SK-N-SH (cell line): ENCODE results near the gene ABI1. TPM values are rescaled to one million over a fixed set of nuclear protein-coding genes. Genes with fewer than 3 reads are reported as not detected.

Experiments
- CTCF ChIA-PET: fragments of 300-600, 350-600 bp; formaldehyde crosslinking; extraction: SDS; loops from one replicate; lab custom pipeline; 2021; lab: Yijun Ruan, JAX
- POLR2A ChIA-PET: fragments of 350-600 bp; sonication (Branson Sonifier 250); formaldehyde crosslinking; extraction: SDS; loops from one replicate; lab custom pipeline; 2020; ENCODE audit warnings: antibody characterized with exemption, inconsistent platforms; lab: Yijun Ruan, JAX
- DNase-seq: peaks from one replicate; pipeline ENCODE4 v3.0.0; 2012
- H2AFZ ChIP-seq: fragments of 200-600 bp; sonication (generic); 2 replicates; pipeline ENCODE4 v1.8.1; 2016; ENCODE audit warnings: antibody characterized with exemption, mild to moderate bottlenecking, low read depth
- H3F3A ChIP-seq: fragments of 200-600 bp; sonication (generic); replicated peaks from 2 replicates; pipeline ENCODE3; 2016; ENCODE audit warnings: antibody characterized with exemption, mild to moderate bottlenecking; ENCODE audit not compliant: insufficient read depth
- H3K27ac ChIP-seq, 2 experiments: fragments of 200-500 bp in 1 of 2; fragments of 200-600 bp in 1 of 2; sonication (Bioruptor generic) in 1 of 2; sonication (generic), shearing (Covaris generic) in 1 of 2; 2 replicates each; pipeline versions ENCODE4 v1.5.1 to v1.6.1; 2014 to 2016; ENCODE audit warnings: low read depth in 2 of 2, inconsistent platforms in 1 of 2, low read length in 1 of 2, mild to moderate bottlenecking in 1 of 2, mixed read lengths in 1 of 2
- H3K27me3 ChIP-seq: fragments of 200-600 bp; sonication (generic), shearing (Covaris generic); 2 replicates; pipeline ENCODE4 v1.6.1; 2016; ENCODE audit warnings: mixed run types; ENCODE audit not compliant: insufficient read depth
- H3K36me3 ChIP-seq, 2 experiments: fragments of 200-500 bp in 1 of 2; fragments of 200-600 bp in 1 of 2; sonication (Bioruptor generic) in 1 of 2; sonication (generic) in 1 of 2; replicated peaks in 1 of 2; 2 replicates each; pipeline versions ENCODE3 to v1.5.1; 2014 to 2016; ENCODE audit warnings: low read length in 1 of 2, mild to moderate bottlenecking in 1 of 2; ENCODE audit not compliant: insufficient read depth in 2 of 2, control insufficient read depth in 1 of 2
- H3K4me1 ChIP-seq, 2 experiments: fragments of 200-500 bp in 1 of 2; fragments of 200-600 bp in 1 of 2; sonication (Bioruptor generic) in 1 of 2; sonication (generic), shearing (Covaris generic) in 1 of 2; 2 replicates each; pipeline versions ENCODE4 v1.5.1 to v1.6.1; 2014 to 2016; ENCODE audit warnings: low read depth in 1 of 2, low read length in 1 of 2, mixed run types in 1 of 2; ENCODE audit not compliant: insufficient read depth in 2 of 2, control insufficient read depth in 1 of 2
- H3K4me2 ChIP-seq: fragments of 200-600 bp; sonication (generic), shearing (Covaris generic); 2 replicates; pipeline ENCODE4 v1.6.1; 2017; ENCODE audit warnings: mixed run types
- H3K4me3 ChIP-seq, 2 experiments: fragments of 200-500 bp in 1 of 2; fragments of 200-600 bp in 1 of 2; sonication (Bioruptor generic) in 1 of 2; sonication (generic), shearing (Covaris generic) in 1 of 2; 2 replicates each; pipeline versions ENCODE4 v1.5.1 to v1.8.1; 2014 to 2016; ENCODE audit warnings: low read depth in 2 of 2, inconsistent platforms in 1 of 2, low read length in 1 of 2, mild to moderate bottlenecking in 1 of 2, mixed read lengths in 1 of 2, moderate library complexity in 1 of 2
- H3K79me2 ChIP-seq: fragments of 200-600 bp; sonication (generic); 2 replicates; pipeline ENCODE4 v1.8.1; 2017; ENCODE audit warnings: mild to moderate bottlenecking; ENCODE audit not compliant: insufficient read depth
- H3K9ac ChIP-seq: fragments of 200-600 bp; sonication (generic); 2 replicates; pipeline ENCODE4 v1.6.1; 2017; ENCODE audit warnings: mixed run types
- H3K9me2 ChIP-seq: fragments of 200-600 bp; sonication (generic); 2 replicates; pipeline ENCODE4 v1.6.1; 2017; ENCODE audit warnings: mixed run types
- H3K9me3 ChIP-seq: fragments of 200-600 bp; sonication (generic); 2 replicates; pipeline ENCODE4 v1.6.1; 2017; ENCODE audit warnings: mixed run types, mild to moderate bottlenecking, moderate library complexity
- H4K20me1 ChIP-seq: fragments of 200-600 bp; sonication (generic); 2 replicates; pipeline ENCODE4 v1.6.1; 2017; ENCODE audit warnings: mild to moderate bottlenecking, mixed run types; ENCODE audit not compliant: insufficient read depth
- CHD2 ChIP-seq: fragments of 150-350 bp; IDR thresholded peaks from 2 replicates; pipeline ENCODE4 v1.6.1; 2018; ENCODE audit warnings: low read length; ENCODE audit not compliant: partially characterized antibody
- ELF1 ChIP-seq: IDR thresholded peaks from 2 replicates; pipeline ENCODE4 v1.4.0; 2012
- EP300 ChIP-seq, 2 experiments: IDR thresholded peaks; 2 replicates each; pipeline versions ENCODE4 v1.4.0 to v1.6.1; 2012; ENCODE audit warnings: borderline replicate concordance in 1 of 2, low read depth in 1 of 2, low read length in 1 of 2
- EZH2phosphoT487 ChIP-seq: fragments of 200-600 bp; sonication (generic); IDR thresholded peaks from 2 replicates; pipeline ENCODE4 v1.6.1; 2017; ENCODE audit warnings: low read depth, mixed run types, mild to moderate bottlenecking, antibody characterized with exemption, moderate library complexity, borderline replicate concordance
- FOSL2 ChIP-seq: IDR thresholded peaks from 2 replicates; pipeline ENCODE4 v1.4.0; 2012; ENCODE audit warnings: low read depth, mild to moderate bottlenecking, moderate library complexity, borderline replicate concordance
- MXI1 ChIP-seq: IDR thresholded peaks from 2 replicates; pipeline ENCODE4 v1.6.1; 2012; ENCODE audit warnings: mild to moderate bottlenecking, low read depth, low read length, improper control_type of control experiment
- NRF1 ChIP-seq: IDR thresholded peaks from 2 replicates; pipeline ENCODE4 v1.6.1; 2012; ENCODE audit warnings: low read depth, mild to moderate bottlenecking, low read length
- POLR2AphosphoS5 ChIP-seq: IDR thresholded peaks from 2 replicates; pipeline ENCODE4 v1.6.1; 2012; ENCODE audit warnings: low read depth, low read length
- RAD21 ChIP-seq: IDR thresholded peaks from 2 replicates; pipeline ENCODE4 v1.6.1; 2012; ENCODE audit warnings: mild to moderate bottlenecking, low read length
- RFX5 ChIP-seq: IDR thresholded peaks from 2 replicates; pipeline ENCODE4 v1.6.1; 2012; ENCODE audit warnings: mild to moderate bottlenecking, improper control_type of control experiment, low read length
- RXRA ChIP-seq: IDR thresholded peaks from 2 replicates; pipeline ENCODE4 v1.4.0; 2012; ENCODE audit warnings: low read depth, mild to moderate bottlenecking, borderline replicate concordance
- TEAD4 ChIP-seq: IDR thresholded peaks from 2 replicates; pipeline ENCODE4 v1.4.0; 2012; ENCODE audit warnings: mild to moderate bottlenecking, borderline replicate concordance; ENCODE audit not compliant: insufficient read depth
- YY1 ChIP-seq: IDR thresholded peaks from 2 replicates; pipeline ENCODE4 v1.4.0; 2012; ENCODE audit warnings: low read depth, mild to moderate bottlenecking
- WGBS: methylation state at CpG from one replicate; pipeline ENCODE4 v1.1.6; 2017; ENCODE audit warnings: low lambda C conversion rate; 5-methylcytosine and 5-hydroxymethylcytosine counted together
- polyA plus RNA-seq, 3 experiments: library from polyadenylated mRNA; depleted of rRNA; stranded (reverse); fragments of >200 nt; gene quantifications; 2 replicates each; pipeline ENCODE4 v1.2.3, GENCODE V29; 2012
- TF ChIP-seq, protein P1 (sequence below): fragments of 200-600 bp; sonication (generic); IDR thresholded peaks from 2 replicates; pipeline ENCODE4 v1.6.1; 2017; ENCODE audit warnings: antibody characterized with exemption, mild to moderate bottlenecking, moderate library complexity
- TF ChIP-seq, protein P2 (sequence below): IDR thresholded peaks from 2 replicates; pipeline ENCODE4 v1.4.0; 2012; ENCODE audit warnings: low read depth
- TF ChIP-seq, protein P3 (sequence below): IDR thresholded peaks from 2 replicates; pipeline ENCODE4 v1.6.1; 2012; ENCODE audit warnings: mild to moderate bottlenecking, low read depth, low read length, moderate library complexity

The ABI1 gene
- polyA plus RNA-seq, 1 of the 3 experiments (the other 2 are of a cell fraction) = 36.7 TPM

DNA sequence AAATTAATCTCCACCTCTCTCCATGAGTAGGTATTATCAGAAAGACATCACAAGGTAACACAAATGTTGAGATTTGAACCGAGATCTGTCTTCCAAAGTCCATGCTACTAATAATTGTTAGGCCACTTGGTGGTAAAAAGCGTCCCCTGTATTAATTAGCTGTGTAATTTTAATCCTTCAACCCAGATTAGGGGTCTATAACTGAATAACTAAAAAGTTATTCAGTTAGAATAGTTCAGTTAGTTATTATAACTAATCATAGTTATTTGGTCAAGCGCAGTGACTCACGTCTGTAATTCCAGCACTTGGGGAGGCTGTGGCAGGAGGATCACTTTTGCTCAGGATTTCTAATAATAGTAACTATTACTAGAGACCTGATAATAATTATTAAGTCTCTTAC is 157.7 kb downstream of the ABI1 start:
- Histone ChIP-seq H3K9ac (no peak overlapping the region), H3K27ac (no peak overlapping the region), H3K9me3 (no peaks in the 10 kb centered on the region), H3K4me3 (no peak overlapping the region), H3K36me3 (peaks cover 2 to 25% of the 10 kb centered on the region in 2 experiments), H3K4me1 (peaks cover 0 to 3% of the 10 kb centered on the region in 2 experiments; a peak in 1 of 4 replicates), H3F3A (no peaks in the 10 kb centered on the region), H4K20me1 (no peaks in the 10 kb centered on the region), H2AFZ (no peak overlapping the region), H3K9me2 (no peaks in the 10 kb centered on the region), H3K79me2 (peaks cover 56% of the 10 kb centered on the region), H3K4me2 (no peak overlapping the region), H3K27me3 (no peaks in the 10 kb centered on the region)
- CTCF ChIA-PET = interaction anchor here (0.9 to 1.0 kb wide), 2 partner anchors 23 to 179 kb away, joined by 3 to 4 read pairs; no protein-coding TSS in a partner anchor
- TF ChIP-seq, protein P1, sequence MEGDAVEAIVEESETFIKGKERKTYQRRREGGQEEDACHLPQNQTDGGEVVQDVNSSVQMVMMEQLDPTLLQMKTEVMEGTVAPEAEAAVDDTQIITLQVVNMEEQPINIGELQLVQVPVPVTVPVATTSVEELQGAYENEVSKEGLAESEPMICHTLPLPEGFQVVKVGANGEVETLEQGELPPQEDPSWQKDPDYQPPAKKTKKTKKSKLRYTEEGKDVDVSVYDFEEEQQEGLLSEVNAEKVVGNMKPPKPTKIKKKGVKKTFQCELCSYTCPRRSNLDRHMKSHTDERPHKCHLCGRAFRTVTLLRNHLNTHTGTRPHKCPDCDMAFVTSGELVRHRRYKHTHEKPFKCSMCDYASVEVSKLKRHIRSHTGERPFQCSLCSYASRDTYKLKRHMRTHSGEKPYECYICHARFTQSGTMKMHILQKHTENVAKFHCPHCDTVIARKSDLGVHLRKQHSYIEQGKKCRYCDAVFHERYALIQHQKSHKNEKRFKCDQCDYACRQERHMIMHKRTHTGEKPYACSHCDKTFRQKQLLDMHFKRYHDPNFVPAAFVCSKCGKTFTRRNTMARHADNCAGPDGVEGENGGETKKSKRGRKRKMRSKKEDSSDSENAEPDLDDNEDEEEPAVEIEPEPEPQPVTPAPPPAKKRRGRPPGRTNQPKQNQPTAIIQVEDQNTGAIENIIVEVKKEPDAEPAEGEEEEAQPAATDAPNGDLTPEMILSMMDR = no peak
- TF ChIP-seq TEAD4 = no peak
- TF ChIP-seq EP300 (IDR thresholded peaks at IDR 0.05; ENCODE audit: borderline replicate concordance in 1 of 2, low read depth in 1 of 2, low read length in 1 of 2) = no peak
- no peak for TF ChIP-seq MXI1
- no peak for TF ChIP-seq NRF1
- no peak for TF ChIP-seq ELF1
- no peak for TF ChIP-seq RFX5
- TF ChIP-seq RXRA = no peak
- no peak for TF ChIP-seq EZH2phosphoT487
- TF ChIP-seq, protein P2, sequence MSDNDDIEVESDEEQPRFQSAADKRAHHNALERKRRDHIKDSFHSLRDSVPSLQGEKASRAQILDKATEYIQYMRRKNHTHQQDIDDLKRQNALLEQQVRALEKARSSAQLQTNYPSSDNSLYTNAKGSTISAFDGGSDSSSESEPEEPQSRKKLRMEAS = no peak
- TF ChIP-seq POLR2AphosphoS5 = no peak
- POLR2A ChIA-PET = no interaction called here
- 99% methylated on average over 4 of the region's 4 CpGs for WGBS
- DNase-seq = no peak

DNA sequence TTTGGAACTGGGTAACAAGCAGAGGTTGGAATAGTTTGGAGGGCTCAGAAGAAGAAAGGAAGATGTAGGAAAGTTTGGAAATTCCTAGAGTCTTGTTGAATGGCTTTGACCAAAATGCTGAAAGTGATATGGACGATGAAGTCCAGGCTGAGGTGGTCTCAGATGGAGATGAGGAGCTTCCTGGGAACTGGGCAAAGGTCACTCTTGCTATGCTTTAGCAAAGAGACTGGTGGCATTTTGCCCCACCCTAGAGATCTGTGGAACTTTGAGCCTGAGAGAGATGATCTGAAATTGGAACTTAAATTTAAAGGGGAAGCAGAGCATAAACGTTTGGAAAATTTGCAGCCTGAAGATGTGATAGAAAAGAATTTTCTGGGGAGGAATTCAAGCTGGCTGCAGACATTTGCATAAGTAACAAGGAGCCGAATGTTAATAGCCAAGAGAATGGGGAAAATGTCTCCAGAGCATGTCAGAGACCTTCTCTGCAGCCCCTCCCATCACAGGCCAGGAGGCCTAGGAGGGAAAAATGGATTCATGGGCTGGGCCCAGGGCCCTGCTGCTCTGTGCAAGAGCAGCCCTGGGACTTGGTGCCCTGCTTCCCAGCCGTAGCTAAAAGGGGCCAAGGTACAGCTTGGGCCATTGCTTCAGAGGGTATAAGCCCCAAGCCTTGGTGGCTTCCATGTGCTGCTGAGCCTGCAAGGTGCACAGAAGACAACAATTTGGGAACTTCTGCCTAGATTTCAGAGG is 159.7 kb downstream of the ABI1 start:
- WGBS = 72% methylated on average over 4 of the region's 4 CpGs

More for the DNA sequence above, 159.7 kb downstream of the ABI1 start:
- Histone ChIP-seq H3K4me1 (peaks cover 0 to 6% of the 10 kb centered on the region in 2 experiments; a peak in 1 of 4 replicates), H4K20me1 (no peaks in the 10 kb centered on the region), H3K9me3 (no peaks in the 10 kb centered on the region), H3K27ac (no peak overlapping the region), H2AFZ (no peak overlapping the region), H3F3A (no peaks in the 10 kb centered on the region), H3K27me3 (no peaks in the 10 kb centered on the region), H3K4me2 (no peak overlapping the region), H3K9me2 (no peaks in the 10 kb centered on the region), H3K36me3 (peaks cover 2 to 6% of the 10 kb centered on the region in 2 experiments), H3K4me3 (no peak overlapping the region), H3K79me2 (peaks cover 61% of the 10 kb centered on the region), H3K9ac (no peak overlapping the region)
- TF ChIP-seq TEAD4 (no peak), RAD21 (no peak), CHD2 (no peak), FOSL2 (no peak), YY1 (no peak)
- TF ChIP-seq, protein P3, sequence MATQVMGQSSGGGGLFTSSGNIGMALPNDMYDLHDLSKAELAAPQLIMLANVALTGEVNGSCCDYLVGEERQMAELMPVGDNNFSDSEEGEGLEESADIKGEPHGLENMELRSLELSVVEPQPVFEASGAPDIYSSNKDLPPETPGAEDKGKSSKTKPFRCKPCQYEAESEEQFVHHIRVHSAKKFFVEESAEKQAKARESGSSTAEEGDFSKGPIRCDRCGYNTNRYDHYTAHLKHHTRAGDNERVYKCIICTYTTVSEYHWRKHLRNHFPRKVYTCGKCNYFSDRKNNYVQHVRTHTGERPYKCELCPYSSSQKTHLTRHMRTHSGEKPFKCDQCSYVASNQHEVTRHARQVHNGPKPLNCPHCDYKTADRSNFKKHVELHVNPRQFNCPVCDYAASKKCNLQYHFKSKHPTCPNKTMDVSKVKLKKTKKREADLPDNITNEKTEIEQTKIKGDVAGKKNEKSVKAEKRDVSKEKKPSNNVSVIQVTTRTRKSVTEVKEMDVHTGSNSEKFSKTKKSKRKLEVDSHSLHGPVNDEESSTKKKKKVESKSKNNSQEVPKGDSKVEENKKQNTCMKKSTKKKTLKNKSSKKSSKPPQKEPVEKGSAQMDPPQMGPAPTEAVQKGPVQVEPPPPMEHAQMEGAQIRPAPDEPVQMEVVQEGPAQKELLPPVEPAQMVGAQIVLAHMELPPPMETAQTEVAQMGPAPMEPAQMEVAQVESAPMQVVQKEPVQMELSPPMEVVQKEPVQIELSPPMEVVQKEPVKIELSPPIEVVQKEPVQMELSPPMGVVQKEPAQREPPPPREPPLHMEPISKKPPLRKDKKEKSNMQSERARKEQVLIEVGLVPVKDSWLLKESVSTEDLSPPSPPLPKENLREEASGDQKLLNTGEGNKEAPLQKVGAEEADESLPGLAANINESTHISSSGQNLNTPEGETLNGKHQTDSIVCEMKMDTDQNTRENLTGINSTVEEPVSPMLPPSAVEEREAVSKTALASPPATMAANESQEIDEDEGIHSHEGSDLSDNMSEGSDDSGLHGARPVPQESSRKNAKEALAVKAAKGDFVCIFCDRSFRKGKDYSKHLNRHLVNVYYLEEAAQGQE = no peak
- no peak for DNase-seq
- ChIA-PET POLR2A (no interaction called here), CTCF (interaction anchor here (1.0 to 1.8 kb wide), 2 partner anchors 25 kb away, joined by 4 read pairs; no protein-coding TSS in a partner anchor)
